ENCODE results near the gene CCAR1.
"Not testable (repeated sequence)": the region's sequence is repeated elsewhere in the genome, so short reads cannot be mapped to it uniquely, and the experiment has no call there.

CCAR1 gene

DNA sequence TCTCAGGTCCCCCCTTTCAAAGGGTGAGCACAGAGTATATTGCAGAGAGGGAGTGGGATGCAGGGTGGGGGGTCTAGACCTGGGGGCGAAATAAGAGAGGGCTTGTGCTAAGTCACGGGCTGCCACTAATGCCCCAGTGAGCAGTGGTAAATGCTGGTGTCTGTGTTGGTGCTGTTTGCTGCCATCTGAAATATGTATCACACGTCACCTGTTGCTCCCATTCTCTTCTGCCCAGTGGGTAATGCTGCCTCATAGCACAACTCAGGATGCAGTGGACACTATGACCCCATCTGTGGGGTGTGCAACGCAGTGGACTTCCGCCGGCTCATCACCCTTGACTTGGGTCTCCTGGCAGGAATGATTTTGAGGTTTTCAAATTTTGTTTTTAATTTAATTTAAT lies 108.9 kb downstream of the CCAR1 start:
- DNase-seq, result no peak

GRCh38 chr10:68831961-68832455 lies 111.0 kb downstream of the CCAR1 start:
- no peak for DNase-seq

GRCh38 chr10:68832601-68833000 lies 111.6 kb downstream of the CCAR1 start:
- DNase-seq, result no peak

DNA sequence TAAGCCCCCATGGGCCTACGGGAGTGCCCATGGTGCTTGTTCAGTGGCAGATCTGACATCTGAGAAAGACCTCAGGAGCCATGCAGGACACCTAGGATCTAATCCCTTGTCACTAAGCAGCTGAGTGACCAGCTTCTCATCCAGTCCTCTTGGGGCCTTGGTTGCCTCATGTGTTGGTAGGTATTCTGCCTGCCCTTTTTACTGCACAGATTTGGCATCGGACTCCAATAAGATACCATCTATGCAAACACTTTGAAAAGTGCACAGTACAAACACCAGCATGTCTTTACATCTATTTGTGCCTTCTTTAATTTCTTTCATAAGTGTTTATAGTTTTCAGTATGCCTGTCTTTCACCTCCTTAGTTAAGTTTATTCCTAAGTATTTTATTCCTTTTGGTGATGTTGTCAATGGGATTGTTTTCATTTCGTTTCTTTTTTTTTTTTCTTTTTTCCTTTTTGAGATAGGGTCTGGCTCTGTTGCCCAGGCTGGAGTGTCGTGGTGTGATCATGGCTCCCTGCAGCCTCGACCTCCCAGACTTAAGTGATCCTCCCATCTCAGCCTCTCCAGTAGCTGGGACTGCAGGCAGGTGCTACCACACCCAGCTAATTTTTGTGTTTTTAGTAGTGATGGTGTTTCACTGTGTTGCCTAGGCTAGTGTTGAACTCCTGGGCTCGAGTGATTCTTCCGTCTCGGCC lies 116.7 kb downstream of the CCAR1 start:
- DNase-seq, result no peak

DNA sequence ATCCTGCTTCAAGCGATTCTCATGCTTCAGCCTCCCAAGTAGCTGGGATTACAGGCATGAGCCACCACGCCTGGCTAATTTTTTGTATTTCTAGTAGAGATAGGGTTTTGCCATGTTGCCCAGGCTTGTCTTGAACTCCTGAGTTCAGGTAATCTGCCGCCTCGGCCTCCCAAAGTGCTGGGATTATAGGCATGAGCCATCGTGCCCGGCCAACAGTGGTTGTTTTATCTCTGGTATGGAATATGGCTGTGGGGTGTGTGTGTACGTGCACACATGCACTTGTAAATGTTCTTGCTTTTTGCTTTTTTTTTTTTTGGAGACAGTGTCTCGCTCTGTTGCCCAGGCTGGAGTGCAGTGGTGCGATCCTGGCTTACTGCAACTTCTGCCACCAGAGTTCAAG lies 119.6 kb downstream of the CCAR1 start:
- DNase-seq, result not testable (repeated sequence)
